ENCODE data around the gene SPEF2. TPM values are rescaled to one million over a fixed set of nuclear protein-coding genes. Genes with fewer than 3 reads are reported as not detected.

Gene SPEF2
- total and polyA plus RNA-seq, 9 of the 15 experiments (the other 6 are each of a cell fraction or from before 2014, with no cell fraction given): 0.11 to 0.62 (median 0.20) TPM; not detected in 2

- TF ChIP-seq, protein P1, sequence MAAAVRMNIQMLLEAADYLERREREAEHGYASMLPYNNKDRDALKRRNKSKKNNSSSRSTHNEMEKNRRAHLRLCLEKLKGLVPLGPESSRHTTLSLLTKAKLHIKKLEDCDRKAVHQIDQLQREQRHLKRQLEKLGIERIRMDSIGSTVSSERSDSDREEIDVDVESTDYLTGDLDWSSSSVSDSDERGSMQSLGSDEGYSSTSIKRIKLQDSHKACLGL (CRISPR knock-in tag; IDR thresholded peaks at IDR 0.05; ENCODE audit: borderline replicate concordance, poor library complexity, severe bottlenecking): no peak
- TF ChIP-seq ZFP1 (CRISPR knock-in tag; IDR thresholded peaks at IDR 0.05) (no peak), NUFIP1 (IDR thresholded peaks at IDR 0.05; ENCODE audit: partially characterized antibody) (no peak), HNRNPUL1 (IDR thresholded peaks at IDR 0.05; ENCODE audit: low read length) (no peak), NR1H2 (CRISPR knock-in tag; IDR thresholded peaks at IDR 0.05) (no peak), HIVEP1 (CRISPR knock-in tag; IDR thresholded peaks at IDR 0.05) (no peak), SMARCC2 (IDR thresholded peaks at IDR 0.05; ENCODE audit: low read depth) (no peak), ZNF431 (CRISPR knock-in tag; IDR thresholded peaks at IDR 0.05) (no peak), TEAD2 (tag; IDR thresholded peaks at IDR 0.05) (no peak), RHOXF2B (CRISPR knock-in tag; conservative IDR thresholded peaks at IDR 0.05) (no peak), MNT (conservative IDR thresholded peaks at IDR 0.05) (no peak), ZNF644 (tag; IDR thresholded peaks at IDR 0.05; ENCODE audit: low read depth) (no peak)
Observed at GRCh38 chr5:35664584-35664983, 46.9 kb downstream of the SPEF2 start (continued).
